ENCODE data around the gene EMC10. TPM values are rescaled to one million over a fixed set of nuclear protein-coding genes. Genes with fewer than 3 reads are reported as not detected.

Gene EMC10
- total and polyA plus RNA-seq, 10 of the 15 experiments (the other 5 are each of a cell fraction or from before 2014, with no cell fraction given): 2.5 to 77.3 (median 20.3) TPM

- no peak for TF ChIP-seq ZNF592 (IDR thresholded peaks at IDR 0.05)
- TF ChIP-seq MEF2B (IDR thresholded peaks at IDR 0.05; ENCODE audit: partially characterized antibody, poor library complexity, severe bottlenecking): no peak
- no peak for TF ChIP-seq ZSCAN29 (IDR thresholded peaks at IDR 0.05)
- peak; percentile 76; the same call in 1 of the 2 replicates for TF ChIP-seq MTA3 (IDR thresholded peaks at IDR 0.05; ENCODE audit: borderline replicate concordance, low read length)
- no peak for TF ChIP-seq SREBF1 (IDR thresholded peaks at IDR 0.05; ENCODE audit: low read length)
- peak; percentile 40; the same call in 1 of the 2 replicates for TF ChIP-seq IRF3 (IDR thresholded peaks at IDR 0.05)
- TF ChIP-seq SP1 (IDR thresholded peaks at IDR 0.05; ENCODE audit: low read depth, low read length): peak; percentile 52
- no peak for TF ChIP-seq CBFB (IDR thresholded peaks at IDR 0.05; ENCODE audit: low read depth)
- no peak for TF ChIP-seq KDM1A (IDR thresholded peaks at IDR 0.05; ENCODE audit: borderline replicate concordance)
- no peak for TF ChIP-seq SMAD1 (IDR thresholded peaks at IDR 0.05; ENCODE audit: low read depth, partially characterized antibody)
- no peak for TF ChIP-seq IRF5 (IDR thresholded peaks at IDR 0.05; ENCODE audit: borderline replicate concordance)
- TF ChIP-seq PML (IDR thresholded peaks at IDR 0.05; ENCODE audit: low read length): peak; percentile 63; the same call in 1 of the 2 replicates
- TF ChIP-seq POLR2AphosphoS2 (IDR thresholded peaks at IDR 0.05; ENCODE audit: low read depth, low read length): peak; percentile 79
- no peak for TF ChIP-seq ZBTB11 (CRISPR knock-in tag; IDR thresholded peaks at IDR 0.05)
- no peak for TF ChIP-seq CTCF (IDR thresholded peaks at IDR 0.05 in 2 of 3, conservative IDR thresholded peaks at IDR 0.05 in 1 of 3; ENCODE audit: control insufficient read depth in 2 of 3, extremely low read depth in 1 of 3, insufficient read depth in 1 of 3, low read depth in 3 of 3, low read length in 3 of 3)
- no peak for TF ChIP-seq JUNB (IDR thresholded peaks at IDR 0.05)
Observed at GRCh38 chr19:50431343-50432220, 44.7 kb upstream of the EMC10 start (continued).
